Adrenal gland (tissue), 12 donors: ENCODE results near the gene FAM149B1. TPM values are rescaled to one million over a fixed set of nuclear protein-coding genes. Genes with fewer than 3 reads are reported as not detected.

Source experiments
- DNase-seq, 7 donors: peaks; one replicate each; pipeline ENCODE4 v3.0.0-alpha.2; 2019 to 2020
- H3K27ac ChIP-seq, 5 donors: fragments of 200-600 bp; sonication (generic) in 4 of 5; 1 replicate in 3 of 5; 2 replicates in 2 of 5; pipeline versions ENCODE4 v1.5.1 to v1.8.0; 2016 to 2020; ENCODE audit warnings: mild to moderate bottlenecking in 1 of 5
- H3K27me3 ChIP-seq: fragments of 200-600 bp; 2 replicates; pipeline ENCODE4 v1.8.0; 2021
- H3K36me3 ChIP-seq, 2 donors: fragments of 200-600 bp; replicated peaks in 1 of 2; 1 replicate in 1 of 2; 2 replicates in 1 of 2; pipeline versions ENCODE4 v1.5.1 to v1.8.0; 2018 to 2022
- H3K4me1 ChIP-seq, 2 donors: fragments of 200-600 bp; replicated peaks in 1 of 2; 1 replicate in 1 of 2; 2 replicates in 1 of 2; pipeline versions ENCODE4 v1.5.1 to v1.8.0; 2018 to 2021
- H3K4me3 ChIP-seq, 4 donors: fragments of 200-600 bp; sonication (generic) in 3 of 4; one replicate each; pipeline ENCODE4 v1.5.1; 2016 to 2018
- H3K9me3 ChIP-seq, 3 donors: fragments of 200-600 bp; sonication (generic) in 1 of 3; replicated peaks in 1 of 3; 1 replicate in 2 of 3; 2 replicates in 1 of 3; pipeline versions ENCODE4 v1.5.1 to v1.8.0; 2016 to 2021
- CTCF ChIP-seq, 6 experiments: fragments of 450-650 bp in 4 of 6; fragments of 200-600 bp in 2 of 6; sonication (generic) in 1 of 6; IDR thresholded peaks; 1 replicate in 5 of 6; 2 replicates in 1 of 6; pipeline versions ENCODE4 v1.5.1 to v1.8.0; 2016 to 2021; ENCODE audit warnings: antibody characterized with exemption in 6 of 6, mild to moderate bottlenecking in 2 of 6, moderate library complexity in 1 of 6
- POLR2A ChIP-seq, 2 donors: fragments of 450-650 bp; IDR thresholded peaks; one replicate each; pipeline ENCODE4 v1.6.1; 2017; ENCODE audit warnings: antibody characterized with exemption in 2 of 2, mild to moderate bottlenecking in 2 of 2, moderate library complexity in 1 of 2
- WGBS, 4 donors: extraction: QIAGEN DNeasy Blood & Tissue Kit in 2 of 4; methylation state at CpG; one replicate each; pipeline versions ENCODE4 v1.1.5 to v1.1.7; 2013 to 2017; 5-methylcytosine and 5-hydroxymethylcytosine counted together
- intact Hi-C, 2 donors: fragments of 100-400 bp; cut with DNase I; formaldehyde crosslinking; loops; one replicate each; pipeline versions ENCODE4 v1.14.1 to v1.15.0; 2022 to 2023
- polyA plus RNA-seq, 3 donors: library from polyadenylated mRNA; stranded (reverse); fragments of 200-250 nt in 2 of 3; fragments of 350-450 nt in 1 of 3; fragmentation: Illumina TruSeq in 1 of 3; extraction: RNeasy Lipid Tissue Mini Kit (QIAGEN cat#74804) in 1 of 3; gene quantifications; one replicate each; pipeline ENCODE4 v1.2.3, GENCODE V29; 2013 to 2014
- total RNA-seq, 9 donors: library from RNA; depleted of rRNA in 4 of 9; stranded (reverse); fragments of >200 nt in 4 of 9; fragments of 120-200 nt in 1 of 9; fragmentation: NEBNext Ultra II Directional in 1 of 9; extraction: Animal tissue kit (Norgen Biotek cat#: 25700) in 1 of 9; gene quantifications; one replicate each; pipeline versions ENCODE4 v1.1.0 to v1.2.4, GENCODE V29; 2013 to 2023
- donor health status: healthy with polysubstance abuse.
- donor health status: Bipolar disorder and iron deficiency.
- donor health status: DM: yes; HTN: yes; CAD: no.
- donor health status: DM: no; HTN: no; CAD: no.
- donor health status: DM: no; HTN: no; CAD: no.
- donor health status: DM: yes; HTN: yes; CAD: no.

FAM149B1 gene
- total and polyA plus RNA-seq, 12 donors, result 10.9 to 36.7 (median 20.1) TPM

- WGBS, 4 donors, result 56 to 67% (median 60%) methylated on average over 8 of the region's 8 CpGs
- intact Hi-C loops, result no loop called here
Measured at GRCh38 chr10:73244866-73245477, 77.1 kb downstream of the FAM149B1 start.

GRCh38 chr10:73246322-73246645 lies 78.4 kb downstream of the FAM149B1 start:
- DNase-seq, result no peak
- H3K4me1 ChIP-seq, result peaks cover 14 to 21% of the 10 kb centered on the region in 2 donors
- H3K4me3 ChIP-seq, result peak overlapping the region in 3 of 4 donors; percentile 56 to 80 (median 67)
- intact Hi-C loops, result no loop called here
- H3K27me3 ChIP-seq, result no peaks in the 10 kb centered on the region
- peaks cover 0 to 36% of the 10 kb centered on the region in 2 donors for H3K36me3 ChIP-seq
- TF ChIP-seq CTCF (IDR thresholded peaks at IDR 0.05) (no peak), POLR2A (IDR thresholded peaks at IDR 0.05) (no peak)
- H3K27ac ChIP-seq, result peak overlapping the region in 4 of 5 donors; percentile 75 to 92 (median 78)
- WGBS, 4 donors, result 3 to 5% (median 4%) methylated on average over 8 of the region's 8 CpGs
- H3K9me3 ChIP-seq, result no peaks in the 10 kb centered on the region

More at GRCh38 chr10:73244866-73245477, 77.1 kb downstream of the FAM149B1 start:
- no peak for DNase-seq
- no peaks in the 10 kb centered on the region for H3K9me3 ChIP-seq
- H3K4me1 ChIP-seq, result peaks cover 6 to 14% of the 10 kb centered on the region in 2 donors
- H3K36me3 ChIP-seq, result peaks cover 0 to 40% of the 10 kb centered on the region in 2 donors
- H3K4me3 ChIP-seq, result no peak overlapping the region
- H3K27ac ChIP-seq, result no peak overlapping the region
- no peaks in the 10 kb centered on the region for H3K27me3 ChIP-seq
- no peak for TF ChIP-seq POLR2A (IDR thresholded peaks at IDR 0.05)
- no peak for TF ChIP-seq CTCF (IDR thresholded peaks at IDR 0.05)

- peak; percentile 76 to 92 for TF ChIP-seq POLR2A (IDR thresholded peaks at IDR 0.05)
- TF ChIP-seq CTCF (IDR thresholded peaks at IDR 0.05), result peak in 1 of 6 experiments; percentile 8
- peak within 1 kb of the TSS; percentile 56 to 80 (median 64) for H3K4me3 ChIP-seq
- DNase-seq, result peak; percentile 94 to 98 (median 97)
- peaks cover 19 to 26% of the 10 kb centered on the region in 2 donors for H3K4me1 ChIP-seq
- 0% methylated on average over 16 to 78 of the region's 78 CpGs for WGBS, 4 donors
- H3K36me3 ChIP-seq, result peaks cover 0 to 30% of the 10 kb centered on the region in 2 donors
- intact Hi-C loops, result no loop called here
- H3K27me3 ChIP-seq, result no peaks in the 10 kb centered on the region
- H3K9me3 ChIP-seq, result no peaks in the 10 kb centered on the region
- peak within 1 kb of the TSS in 4 of 5 donors; percentile 75 to 92 (median 78) for H3K27ac ChIP-seq
Measured at GRCh38 chr10:73246646-73247508, 79.0 kb downstream of the FAM149B1 start, which contains the start of gene DNAJC9. TSS of gene DNAJC9 (minus strand) at chr10:73247255. CDS start at chr10:73247189, 66 bp downstream.
